Fibroblast of mammary gland (primary cell): ENCODE measurements around the gene LDLRAD4.

Experiments used
- DNase-seq: peaks from one replicate; pipeline ENCODE4 v3.0.0-alpha.2; 2010; ENCODE audit warnings: low read depth
- H3K4me3 ChIP-seq: 2 replicates; pipeline ENCODE4 v1.5.1; 2011; ENCODE audit warnings: low read depth, mild to moderate bottlenecking, low read length, moderate library complexity; ENCODE audit not compliant: control insufficient read depth
- CTCF ChIP-seq: conservative IDR thresholded peaks from 2 replicates; pipeline ENCODE4 v1.5.1; 2011; ENCODE audit warnings: low read depth, low read length, inconsistent platforms; ENCODE audit not compliant: control insufficient read depth, insufficient read depth

The LDLRAD4 gene

GRCh38 chr18:13232971-13233786 lies 14.6 kb downstream of the LDLRAD4 start:
- no peak overlapping the region for H3K4me3 ChIP-seq
- TF ChIP-seq CTCF = no peak
- no peak for DNase-seq

- TF ChIP-seq CTCF = no peak
- H3K4me3 ChIP-seq = no peak overlapping the region
- DNase-seq = no peak
Observed at GRCh38 chr18:13233787-13234783, 15.5 kb downstream of the LDLRAD4 start.

GRCh38 chr18:13235421-13235831 lies 16.9 kb downstream of the LDLRAD4 start:
- no peak for DNase-seq
- no peak overlapping the region for H3K4me3 ChIP-seq

GRCh38 chr18:13235981-13236380 lies 17.4 kb downstream of the LDLRAD4 start:
- DNase-seq = no peak

More at GRCh38 chr18:13235421-13235831, 16.9 kb downstream of the LDLRAD4 start:
- no peak for TF ChIP-seq CTCF

GRCh38 chr18:13236411-13236810 lies 17.9 kb downstream of the LDLRAD4 start:
- DNase-seq = no peak
- no peak for TF ChIP-seq CTCF
- no peak overlapping the region for H3K4me3 ChIP-seq

More at GRCh38 chr18:13235981-13236380, 17.4 kb downstream of the LDLRAD4 start:
- no peak for TF ChIP-seq CTCF
- H3K4me3 ChIP-seq = no peak overlapping the region

- no peak for DNase-seq
- TF ChIP-seq CTCF = no peak
- H3K4me3 ChIP-seq = no peak overlapping the region
Observed at GRCh38 chr18:13237073-13237472, 18.5 kb downstream of the LDLRAD4 start.
